ENCODE measurements around the gene CLGN.

Gene CLGN

DNA sequence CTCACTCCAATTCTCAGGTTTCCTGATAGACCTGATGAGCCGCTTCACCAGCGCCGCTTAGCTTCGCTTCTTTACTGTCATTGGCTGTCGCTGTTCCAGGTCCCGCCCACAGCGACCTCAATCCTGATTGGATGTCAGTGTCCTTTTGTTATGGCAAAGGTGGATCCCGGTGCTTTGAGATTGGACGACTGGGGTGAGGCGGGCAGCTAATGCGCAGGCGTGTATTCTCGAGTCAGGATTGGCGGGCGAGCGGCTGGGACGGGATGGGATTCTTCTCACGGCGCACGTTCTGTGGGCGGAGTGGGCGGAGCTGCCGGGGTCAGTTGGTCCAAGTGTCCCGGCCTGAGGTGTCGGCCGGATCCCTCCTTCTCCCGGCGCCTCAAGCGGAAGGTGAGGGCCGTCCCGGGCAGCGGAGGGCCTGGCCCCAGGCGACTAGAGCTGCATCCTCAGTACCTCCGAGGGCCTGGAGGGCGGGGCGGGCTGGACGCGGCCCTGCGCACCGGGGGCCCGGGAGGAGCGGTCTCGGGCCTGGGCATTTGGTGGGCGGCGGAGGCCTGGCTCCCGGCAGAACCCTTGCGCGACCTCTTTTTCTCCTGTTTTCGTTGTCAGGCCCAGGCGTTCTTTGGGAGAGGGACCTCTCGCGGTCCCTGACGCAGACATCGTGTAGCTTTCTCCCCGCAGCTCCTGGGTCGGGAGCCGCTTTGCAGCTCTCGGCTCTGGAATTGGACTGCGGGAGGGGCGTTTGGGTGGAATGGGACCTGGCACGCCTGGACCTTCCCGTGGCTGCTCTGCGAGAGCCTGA lies 53.9 kb downstream of the CLGN start, which contains the start of gene SCOC:
Gene SCOC (plus strand): TSS at position 319 of the 802 bp plus-strand sequence. CDS start 5,525 bp downstream, outside the sequence.
- DNase-seq, result peak; percentile 95

DNA sequence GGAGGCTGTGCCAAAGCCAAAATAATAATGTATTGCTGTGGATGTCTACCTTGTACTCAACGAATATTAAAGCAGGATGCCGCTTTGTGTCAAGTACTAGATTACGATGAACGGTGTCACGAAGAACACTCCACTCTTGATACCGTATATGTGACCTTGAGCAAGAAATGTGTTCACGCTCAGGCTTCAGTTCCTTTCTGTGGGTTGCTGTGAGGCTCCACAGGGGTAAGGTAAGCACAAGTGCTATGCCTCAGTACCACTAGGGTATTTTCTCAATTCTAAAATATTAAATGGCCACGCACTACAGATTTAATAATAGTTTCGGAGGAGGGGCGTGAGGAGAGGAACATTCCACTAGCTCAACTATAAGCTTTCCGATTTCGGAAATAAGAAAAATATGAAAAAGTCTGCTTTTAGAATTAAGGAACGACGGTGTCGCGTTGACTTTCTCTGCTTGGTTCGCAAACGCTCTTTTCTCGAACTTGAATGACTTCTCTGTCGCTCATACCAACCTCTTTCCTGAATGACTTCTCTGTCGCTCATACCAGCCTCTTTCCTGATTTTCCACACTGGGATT lies 54.6 kb downstream of the CLGN start:
- DNase-seq, result peak; percentile 43

DNA sequence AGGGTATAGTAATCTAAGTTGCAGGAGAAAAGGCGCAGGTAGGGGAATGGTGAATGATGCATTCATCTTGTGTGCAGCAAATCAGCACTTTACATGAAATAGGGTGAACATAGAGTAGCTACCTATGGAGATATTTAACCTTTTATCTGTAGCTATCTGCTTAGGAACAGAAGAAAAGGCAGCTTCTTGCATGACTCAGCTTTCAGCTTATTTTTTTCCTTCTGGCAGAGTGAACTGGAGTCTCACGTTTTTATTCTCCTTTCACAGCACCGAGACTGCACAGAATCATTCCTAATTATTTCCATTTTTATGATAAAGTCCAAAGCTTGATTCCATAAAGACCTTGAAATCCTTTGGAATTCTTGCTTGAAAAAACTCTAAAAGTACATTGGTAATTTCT lies 58.8 kb downstream of the CLGN start:
- no peak for DNase-seq

DNA sequence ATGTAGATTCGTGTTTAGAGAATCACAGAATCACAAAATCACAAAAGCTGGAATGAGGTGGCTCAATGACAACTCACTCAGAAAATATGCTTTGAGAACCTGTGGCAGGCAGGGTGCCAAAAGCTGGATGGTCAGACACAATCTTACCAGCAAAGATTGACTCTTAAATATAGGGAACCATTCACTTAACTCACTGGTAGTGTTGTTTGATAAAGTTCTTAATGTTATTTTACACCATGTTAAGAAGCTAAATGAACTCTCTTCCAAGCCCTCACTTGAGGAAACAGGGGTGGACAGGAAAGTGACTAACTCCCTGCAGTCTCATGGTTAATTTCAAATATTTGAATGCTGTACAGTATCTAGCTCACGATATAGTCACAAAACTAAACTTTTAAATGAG lies 59.7 kb downstream of the CLGN start:
- no peak for DNase-seq

DNA sequence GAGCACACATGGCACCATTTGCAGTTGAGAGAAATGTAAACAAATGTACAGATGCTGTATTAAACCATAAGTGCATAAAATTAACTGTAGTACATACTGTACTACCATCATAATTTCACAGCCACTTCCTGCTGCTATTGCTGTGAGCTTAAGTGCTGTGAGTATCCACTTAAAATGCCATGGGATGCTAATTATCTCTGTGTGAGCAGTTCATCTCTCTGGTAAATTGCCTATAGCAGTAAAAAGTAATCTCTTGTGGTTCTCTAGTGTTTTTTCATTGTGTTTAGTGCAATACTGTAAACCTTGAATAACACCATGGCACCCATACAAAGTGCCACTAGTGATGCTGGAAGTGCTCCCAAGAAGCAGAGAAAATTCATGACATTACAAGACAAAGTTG lies 63.9 kb downstream of the CLGN start:
- no peak for DNase-seq

DNA sequence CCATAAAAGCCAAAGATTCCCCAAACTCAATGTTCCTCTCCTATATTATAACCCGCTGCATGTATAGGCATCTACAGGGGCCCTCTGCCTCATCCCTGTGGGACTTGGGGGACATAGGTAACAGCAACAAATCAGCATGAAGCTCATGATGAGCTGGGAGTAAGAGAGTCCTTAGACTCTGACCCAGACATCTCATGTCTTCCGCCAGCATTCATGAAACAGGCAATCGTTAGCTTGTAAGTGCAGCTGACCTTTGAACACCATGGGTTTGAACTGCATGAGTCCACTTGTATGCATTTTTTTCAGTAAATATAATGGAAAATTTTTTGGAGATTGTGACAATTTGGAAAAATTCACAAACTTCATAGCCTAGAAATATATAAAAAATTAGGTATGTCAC lies 64.4 kb downstream of the CLGN start:
- no peak for DNase-seq

DNA sequence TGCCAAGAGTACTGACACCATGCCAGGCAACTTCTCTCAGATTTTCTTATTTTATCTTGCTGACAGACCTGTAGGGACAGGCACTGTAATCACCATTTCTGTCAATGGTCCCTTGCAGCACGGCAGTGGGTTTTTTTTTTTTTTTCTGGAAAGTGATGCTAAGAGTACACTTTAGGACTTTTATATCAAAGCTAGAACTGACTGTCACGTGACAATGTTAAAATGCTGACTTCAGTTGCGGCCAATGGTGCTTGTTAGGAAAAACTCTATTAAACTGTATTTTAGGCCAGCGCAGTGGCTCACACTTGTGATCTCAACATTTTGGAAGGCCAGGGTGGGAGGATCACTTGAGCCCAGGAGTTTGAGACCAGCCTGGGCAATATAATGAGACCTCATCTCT lies 66.3 kb downstream of the CLGN start:
- no peak for DNase-seq

DNA sequence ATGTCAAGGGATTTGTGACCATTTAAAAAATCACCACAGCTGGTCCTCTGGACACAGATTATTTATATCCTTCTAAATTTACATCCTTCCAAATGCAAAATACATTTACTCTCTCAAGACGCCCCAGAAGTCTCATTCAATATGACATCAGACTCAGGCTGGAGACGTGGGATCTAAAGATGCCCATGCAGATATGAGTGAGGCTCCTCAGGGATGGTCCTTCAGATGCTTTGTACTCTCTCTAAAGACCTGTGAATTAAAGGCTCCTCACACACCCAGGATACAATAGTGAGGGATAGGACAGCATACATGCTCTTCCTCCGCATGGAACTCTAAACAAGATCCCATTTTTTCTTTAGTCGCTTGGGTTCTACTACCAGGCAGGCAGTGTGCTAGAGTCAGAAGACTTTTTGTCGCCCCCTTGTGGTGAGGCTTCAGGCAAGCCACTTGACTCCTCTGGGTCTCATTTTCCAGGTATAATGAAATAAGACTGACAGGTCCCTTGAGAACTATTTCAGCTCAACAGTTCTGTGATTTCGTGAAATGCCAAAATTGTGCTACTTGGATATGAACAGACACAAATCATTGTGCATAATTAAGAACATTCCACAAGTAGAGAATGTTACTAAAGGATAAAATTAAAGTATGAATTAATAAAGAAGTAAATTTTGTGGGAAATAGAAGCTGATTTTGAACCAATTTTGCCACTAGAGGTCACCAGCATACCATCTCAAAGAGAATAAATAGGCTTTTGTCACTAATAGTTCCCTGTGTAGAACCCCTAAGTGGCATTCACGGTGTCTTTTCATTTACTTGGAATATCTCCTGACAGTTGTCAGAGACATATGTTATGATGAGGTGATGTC lies 67.7 kb downstream of the CLGN start:
- peak; percentile 82 for DNase-seq

DNA sequence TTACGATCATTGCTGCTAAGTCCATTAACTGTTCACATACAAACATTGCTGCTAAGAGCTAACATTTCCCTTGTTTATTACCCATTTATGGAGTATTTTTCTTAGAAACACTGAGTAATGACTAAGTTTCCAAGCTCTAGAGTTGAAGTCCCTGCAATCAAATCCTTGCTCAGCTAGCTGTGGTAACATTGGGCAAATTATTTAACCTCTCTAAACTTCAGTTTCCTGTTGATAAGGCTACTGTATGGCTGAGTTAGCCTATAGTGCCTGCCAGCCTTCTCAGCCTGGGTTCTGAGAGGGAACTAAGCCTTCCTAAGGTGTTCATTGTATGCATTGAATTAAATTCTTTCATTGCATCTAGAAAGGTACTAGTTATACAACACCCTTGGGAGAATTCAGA lies 69.2 kb downstream of the CLGN start:
- no peak for DNase-seq

DNA sequence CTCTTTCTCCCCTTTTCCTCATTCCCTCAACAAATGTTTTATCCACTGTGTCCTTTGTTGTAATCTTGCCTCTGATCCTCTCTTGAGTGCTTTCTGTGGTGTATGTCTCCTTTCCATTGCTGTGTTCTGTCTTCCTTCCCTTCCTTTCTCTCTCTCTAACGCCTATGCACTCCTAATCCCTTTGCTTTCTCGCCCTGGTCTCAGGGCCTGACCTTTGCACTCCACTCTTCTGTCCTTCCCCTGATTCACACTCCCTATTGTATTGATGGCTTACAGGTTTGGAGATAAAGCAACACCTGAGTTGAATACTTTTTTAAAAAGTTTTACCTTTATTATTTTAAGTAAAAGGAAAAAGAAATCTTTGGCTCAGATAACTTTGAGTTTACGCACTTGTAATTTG lies 69.6 kb downstream of the CLGN start:
- no peak for DNase-seq

DNA sequence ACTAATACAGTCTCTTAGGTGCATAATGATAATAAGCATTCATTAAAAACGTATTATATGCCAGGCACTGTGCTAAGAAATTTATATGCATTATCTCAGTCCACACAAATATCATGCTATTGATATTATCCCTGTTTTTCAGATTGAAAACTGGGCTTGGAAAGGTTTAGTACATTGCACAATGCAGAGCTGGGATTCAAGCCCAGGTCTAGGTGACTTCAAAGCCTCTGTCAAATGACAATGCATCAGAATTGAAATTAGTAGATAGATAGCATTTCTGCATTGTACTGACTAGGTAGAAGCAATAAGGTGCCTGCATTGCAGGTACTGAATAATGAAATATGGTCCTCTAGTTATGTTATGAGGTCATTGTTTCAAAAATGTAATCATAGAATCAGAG lies 72.2 kb downstream of the CLGN start:
- DNase-seq, result no peak

DNA sequence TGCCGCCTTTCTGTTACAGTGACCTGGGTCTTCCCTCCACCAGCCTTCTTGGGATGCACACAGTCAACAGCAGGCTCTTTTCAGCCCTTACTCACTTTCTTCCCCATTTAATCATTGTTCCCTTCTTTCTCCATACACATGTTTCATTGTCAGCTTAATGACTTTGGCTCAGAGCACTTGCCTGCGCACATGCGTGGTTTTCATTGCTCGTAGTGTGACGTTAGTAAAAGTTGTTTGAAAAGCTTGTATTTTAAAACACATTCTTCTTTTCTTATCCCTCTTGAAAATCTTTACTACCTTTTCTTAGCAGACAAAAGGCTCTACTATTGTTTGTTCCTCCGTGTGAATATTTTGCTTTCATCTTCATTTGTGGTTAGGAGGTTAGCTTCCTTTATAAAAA lies 73.7 kb downstream of the CLGN start:
- no peak for DNase-seq

DNA sequence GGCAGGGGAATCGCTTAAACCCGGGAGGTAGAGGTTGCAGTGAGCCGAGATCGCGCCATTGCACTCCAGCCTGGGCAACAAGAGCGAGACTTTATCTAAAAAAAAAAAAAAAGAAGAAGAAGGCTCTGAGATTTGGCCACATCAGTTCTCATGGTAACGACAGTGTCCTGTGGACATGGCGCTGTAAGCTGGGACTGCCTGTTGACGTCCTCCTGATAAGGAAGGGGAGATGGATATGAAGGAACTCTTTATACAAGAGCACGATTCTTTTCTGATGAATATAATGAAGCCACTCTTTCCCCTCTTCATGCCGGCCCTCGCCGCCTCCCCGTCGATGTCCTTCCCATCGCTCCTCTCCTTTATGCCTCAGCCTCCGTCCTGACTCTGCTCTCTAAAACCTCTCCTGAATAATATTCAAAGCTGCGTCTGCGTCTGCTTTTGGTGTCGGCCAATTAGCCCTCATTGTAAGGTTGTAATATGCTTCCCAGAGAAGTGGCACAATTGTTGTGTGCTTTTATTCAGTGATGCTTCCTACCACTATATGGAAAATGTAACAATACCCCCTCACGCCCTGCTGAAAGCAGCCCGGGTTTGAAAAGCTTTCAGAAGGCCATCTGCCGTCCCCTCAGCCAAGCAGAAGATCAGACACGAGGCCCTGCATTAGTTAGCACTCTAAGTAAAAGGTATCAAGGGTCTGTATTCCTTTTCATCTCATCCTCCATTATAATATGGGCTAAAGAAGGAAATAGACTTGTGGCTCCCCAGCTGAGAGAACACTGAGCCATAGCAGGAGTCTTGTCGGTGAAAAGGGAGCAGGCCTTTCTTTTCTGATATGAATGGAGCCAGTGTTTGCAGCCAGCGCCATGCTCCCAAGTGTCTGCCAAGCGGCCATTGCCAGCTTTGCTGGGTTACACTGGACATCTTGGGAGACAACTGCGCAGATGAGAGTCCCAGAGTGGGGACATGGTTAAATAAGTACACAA lies 76.1 kb downstream of the CLGN start:
- no peak for DNase-seq

DNA sequence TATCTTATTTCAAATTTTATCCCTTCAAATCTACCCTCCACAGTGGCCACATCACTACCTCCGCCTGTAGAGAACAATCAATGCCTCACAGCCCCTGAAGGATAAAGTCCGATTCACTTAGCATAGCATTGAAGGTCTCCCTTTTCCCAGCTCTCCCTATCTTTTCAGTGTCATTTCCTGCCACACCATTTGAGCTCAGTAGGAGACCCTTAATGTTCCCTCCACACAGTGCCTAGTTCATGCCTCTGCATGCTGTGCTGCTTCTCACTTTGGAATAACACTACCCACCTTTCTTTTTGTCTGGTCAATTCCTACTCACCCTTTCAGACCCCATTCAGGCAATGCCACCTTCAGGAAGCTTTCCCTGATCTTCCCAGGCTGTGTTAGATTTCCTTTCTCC lies 77.6 kb downstream of the CLGN start:
- DNase-seq, result no peak

DNA sequence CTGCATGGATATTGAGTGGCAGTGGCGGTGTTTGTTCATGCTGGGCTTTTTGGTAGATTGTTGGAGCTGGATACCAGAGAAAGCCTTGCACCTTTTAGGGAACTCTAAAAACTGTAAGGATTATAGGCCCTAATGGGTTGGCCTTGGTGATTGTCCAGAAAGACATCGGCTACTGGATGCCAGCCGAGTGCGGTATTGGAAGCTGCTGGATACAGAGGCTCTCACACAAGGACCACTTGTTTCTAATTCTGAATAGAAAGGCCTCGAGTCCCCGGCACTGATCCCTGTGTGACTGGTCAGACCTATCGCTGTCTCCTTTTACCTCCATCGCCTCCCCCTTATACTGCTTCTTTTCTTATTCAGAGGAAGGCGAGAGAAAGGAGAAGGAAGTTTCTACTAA lies 81.3 kb downstream of the CLGN start:
- DNase-seq, result no peak

DNA sequence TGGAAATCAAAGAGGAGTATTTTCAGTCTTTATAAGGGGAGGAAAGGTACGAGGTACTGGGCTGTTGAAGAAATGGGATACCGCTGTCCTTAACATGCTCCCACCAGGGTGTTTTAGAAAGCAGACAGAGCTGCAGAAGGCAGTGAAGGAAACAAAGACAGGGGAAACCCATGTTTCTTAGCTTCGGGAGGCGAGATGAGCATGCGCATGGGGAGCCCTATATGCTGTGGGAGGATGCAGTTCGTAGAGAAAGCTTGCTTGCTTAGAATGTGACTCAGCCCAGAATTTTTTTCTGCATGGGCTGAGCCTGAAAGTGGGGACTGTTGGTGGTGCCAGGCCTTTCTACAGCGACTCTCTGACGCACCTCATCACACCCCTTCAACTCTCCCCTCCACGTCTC lies 82.8 kb downstream of the CLGN start:
- DNase-seq, result no peak

DNA sequence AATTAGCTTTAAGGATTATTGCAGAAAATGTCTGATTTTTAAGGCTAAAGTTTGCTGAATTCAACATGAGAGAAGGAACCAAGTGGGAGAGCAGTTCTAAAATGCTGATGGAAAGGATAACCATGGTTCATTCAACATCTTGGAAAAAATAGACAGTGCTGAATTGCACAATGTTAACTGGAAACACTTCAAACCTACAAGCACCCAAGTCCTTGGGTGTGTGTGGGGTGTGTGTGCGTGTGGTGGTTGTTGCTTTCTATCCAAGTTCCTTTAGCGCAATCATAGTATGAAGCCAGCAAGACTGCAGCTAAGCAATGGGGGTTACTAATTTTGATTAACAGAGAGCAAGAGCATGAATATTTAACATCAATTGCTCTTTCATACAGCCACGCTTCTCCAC lies 83.3 kb downstream of the CLGN start:
- no peak for DNase-seq

DNA sequence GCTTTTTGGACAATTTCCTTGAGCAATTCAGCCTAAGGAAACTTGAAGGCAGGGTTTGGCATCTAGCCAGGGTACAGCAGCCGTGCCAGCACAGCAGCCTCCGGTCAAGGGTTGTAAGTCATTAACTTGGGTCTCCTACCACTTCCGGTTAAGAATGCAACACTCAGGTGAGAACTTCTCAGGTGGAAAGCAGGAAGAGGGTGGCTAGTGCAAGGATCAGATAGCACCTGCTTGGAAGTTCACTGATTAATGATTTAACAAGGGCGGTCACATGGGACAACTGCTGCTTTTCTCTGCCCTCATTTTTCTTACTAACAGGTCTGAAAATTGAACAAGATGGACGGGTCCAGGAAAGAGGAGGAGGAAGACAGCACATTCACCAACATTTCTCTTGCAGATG lies 84.1 kb downstream of the CLGN start:
- peak; percentile 50 for DNase-seq

DNA sequence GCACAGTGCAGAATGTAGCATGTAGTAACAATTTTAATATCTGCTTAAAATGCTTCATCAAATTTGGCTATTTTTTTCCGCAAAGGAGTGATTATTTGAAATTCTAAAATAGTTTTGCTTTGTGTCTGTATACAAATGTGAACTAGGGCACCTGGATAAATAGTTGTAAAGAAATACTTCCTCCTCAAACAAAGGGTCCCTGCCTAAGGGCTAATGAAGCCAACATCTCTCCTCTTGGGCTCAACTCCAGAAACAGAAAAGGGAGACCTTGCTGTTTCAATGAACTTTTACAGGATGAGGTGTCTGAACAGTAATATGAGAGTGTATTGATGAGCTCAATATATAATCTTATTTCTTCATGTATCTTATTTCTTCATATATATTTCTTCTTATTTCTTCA lies 84.8 kb downstream of the CLGN start:
- DNase-seq, result no peak
